Activated CD8-positive, alpha-beta T cell treated with anti-CD3 and anti-CD28 coated beads, Interleukin-2, amount 10 ng/mL, durations not matched to agents 7 days and 5 days (primary cell): ENCODE measurements around the gene FAM149A. TPM values are rescaled to one million over a fixed set of nuclear protein-coding genes. Genes with fewer than 3 reads are reported as not detected.

Experiments used
- ATAC-seq: fragments of 150-1000 bp; cut with Tn5 transposase; one replicate; pipeline ENCODE4 v1.10.0; 2021; ENCODE audit warnings: moderate library complexity
- CTCF ChIA-PET: fragments of 350-600 bp; sonication (Branson Sonifier 250); formaldehyde crosslinking; loops from one replicate; lab custom pipeline; 2021; ENCODE audit warnings: antibody characterized with exemption; lab: Charles Lee
- POLR2A ChIA-PET: fragments of 350-600 bp; sonication (Branson Sonifier 250); formaldehyde crosslinking; loops from one replicate; lab custom pipeline; 2021; ENCODE audit warnings: antibody characterized with exemption; lab: Charles Lee
- DNase-seq: peaks from one replicate; pipeline ENCODE4 v3.0.0-alpha.2; 2020
- H3K27ac Mint-ChIP-seq: one replicate; pipeline ENCODE4 v1.8.0; 2021; ENCODE audit warnings: mild to moderate bottlenecking, mixed read lengths
- H3K27me3 Mint-ChIP-seq: one replicate; pipeline ENCODE4 v1.8.0; 2021; ENCODE audit warnings: low read depth, mixed read lengths
- H3K36me3 Mint-ChIP-seq: one replicate; pipeline ENCODE4 v1.8.0; 2021; ENCODE audit warnings: low read depth, mixed read lengths
- H3K4me1 Mint-ChIP-seq: one replicate; pipeline ENCODE4 v1.8.0; 2021; ENCODE audit warnings: low read depth, mixed read lengths
- H3K4me3 Mint-ChIP-seq: one replicate; pipeline ENCODE4 v1.8.0; 2021; ENCODE audit warnings: mild to moderate bottlenecking, mixed read lengths
- H3K9me3 Mint-ChIP-seq: one replicate; pipeline ENCODE4 v1.8.0; 2022; ENCODE audit warnings: mixed read lengths; ENCODE audit not compliant: insufficient read depth
- total RNA-seq, 2 experiments: library from RNA; stranded (reverse); gene quantifications; one replicate each; pipeline ENCODE4 v1.2.3, GENCODE V29; 2021

Gene FAM149A
- total RNA-seq = under 1 TPM; 0.29 to 0.66 TPM

DNA sequence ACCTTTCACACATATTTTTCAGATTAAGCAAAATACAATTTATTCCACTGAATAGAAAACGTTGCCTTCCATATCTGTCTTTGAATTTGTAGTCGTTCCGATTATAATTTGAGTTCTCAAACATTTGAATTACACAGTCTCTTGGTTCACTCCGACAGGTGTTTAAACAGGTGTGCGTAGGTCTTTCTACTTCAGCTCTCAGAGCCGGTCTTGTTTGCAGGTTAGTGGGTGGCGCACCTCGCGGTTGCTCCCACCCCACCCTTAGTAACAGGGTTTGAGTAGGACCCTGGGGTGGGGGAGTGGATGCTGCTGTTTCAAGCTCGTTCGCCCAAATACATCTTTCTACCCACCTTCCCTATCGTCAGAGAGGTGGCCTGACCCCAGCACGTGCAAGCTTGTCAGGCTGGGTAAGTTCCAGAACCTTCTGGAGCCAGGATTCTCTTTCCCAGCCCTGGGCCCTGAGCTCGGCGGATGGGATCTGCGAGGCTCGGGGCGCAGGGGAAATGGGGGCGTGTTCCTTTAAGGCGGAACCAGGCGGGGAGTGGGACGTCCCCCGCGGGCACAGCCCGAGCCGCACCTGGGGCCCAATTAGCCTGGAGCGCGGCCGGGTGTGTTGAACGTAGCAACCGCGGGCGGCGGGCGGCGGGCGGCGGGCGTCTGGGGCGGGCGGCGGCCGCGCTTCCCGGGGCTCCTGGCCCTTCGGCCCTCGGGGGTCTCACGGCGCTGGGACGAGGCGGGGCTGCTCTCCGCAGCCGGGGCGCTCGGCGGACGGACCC is at the start of gene FAM149A:
TSS of gene FAM149A (plus strand) at position 591 of the 776 bp plus-strand sequence.
- Mint-ChIP-seq H3K9me3 (no peaks in the 10 kb centered on the region), H3K4me1 (peaks cover 5% of the 10 kb centered on the region), H3K27me3 (peaks cover 38% of the 10 kb centered on the region), H3K4me3 (peak within 1 kb of the TSS; percentile 53), H3K36me3 (no peaks in the 10 kb centered on the region), H3K27ac (no peak within 1 kb of the TSS)
- ATAC-seq = peak; percentile 92
- peak; percentile 50 for DNase-seq
- CTCF ChIA-PET = interaction anchor here (1.0 kb wide), 1 partner anchor 33 kb away, joined by 3 read pairs; no protein-coding TSS in a partner anchor
- POLR2A ChIA-PET = no interaction called here

- no peak overlapping the region for H3K27ac Mint-ChIP-seq
- ChIA-PET POLR2A (interaction anchor here (0.6 to 0.7 kb wide), 2 partner anchors 40 to 137 kb away, joined by 3 read pairs; no protein-coding TSS in a partner anchor), CTCF (no interaction called here)
- peaks cover 5% of the 10 kb centered on the region for H3K27me3 Mint-ChIP-seq
- DNase-seq = peak; percentile 24
- H3K4me3 Mint-ChIP-seq = no peak overlapping the region
- H3K9me3 Mint-ChIP-seq = peaks cover 8% of the 10 kb centered on the region
- ATAC-seq = no peak
- peaks cover 2% of the 10 kb centered on the region for H3K36me3 Mint-ChIP-seq
- peaks cover 10% of the 10 kb centered on the region for H3K4me1 Mint-ChIP-seq
Observed at GRCh38 chr4:186058253-186058979, 46.1 kb upstream of the FAM149A start.

GRCh38 chr4:186058980-186059316 is 45.6 kb upstream of the FAM149A start:
- ChIA-PET POLR2A (interaction anchor here (0.7 kb wide), 1 partner anchor 136 kb away, joined by 3 read pairs; no protein-coding TSS in a partner anchor), CTCF (no interaction called here)
- peaks cover 2% of the 10 kb centered on the region for H3K36me3 Mint-ChIP-seq
- ATAC-seq (no peak), DNase-seq (no peak)
- peaks cover 10% of the 10 kb centered on the region for H3K4me1 Mint-ChIP-seq
- H3K9me3 Mint-ChIP-seq = peaks cover 8% of the 10 kb centered on the region
- H3K27ac Mint-ChIP-seq = no peak overlapping the region
- H3K4me3 Mint-ChIP-seq = no peak overlapping the region
- peaks cover 5% of the 10 kb centered on the region for H3K27me3 Mint-ChIP-seq

- Mint-ChIP-seq H3K4me1 (peaks cover 10% of the 10 kb centered on the region), H3K36me3 (peaks cover 2% of the 10 kb centered on the region), H3K27ac (no peak overlapping the region), H3K4me3 (no peak overlapping the region), H3K9me3 (peaks cover 8% of the 10 kb centered on the region), H3K27me3 (peaks cover 7% of the 10 kb centered on the region)
- ATAC-seq (no peak), DNase-seq (no peak)
- ChIA-PET CTCF (interaction anchor here (0.8 kb wide), 1 partner anchor 23 kb away, joined by 3 read pairs; no protein-coding TSS in a partner anchor), POLR2A (no interaction called here)
Observed at GRCh38 chr4:186061921-186062320, 42.6 kb upstream of the FAM149A start.

DNA sequence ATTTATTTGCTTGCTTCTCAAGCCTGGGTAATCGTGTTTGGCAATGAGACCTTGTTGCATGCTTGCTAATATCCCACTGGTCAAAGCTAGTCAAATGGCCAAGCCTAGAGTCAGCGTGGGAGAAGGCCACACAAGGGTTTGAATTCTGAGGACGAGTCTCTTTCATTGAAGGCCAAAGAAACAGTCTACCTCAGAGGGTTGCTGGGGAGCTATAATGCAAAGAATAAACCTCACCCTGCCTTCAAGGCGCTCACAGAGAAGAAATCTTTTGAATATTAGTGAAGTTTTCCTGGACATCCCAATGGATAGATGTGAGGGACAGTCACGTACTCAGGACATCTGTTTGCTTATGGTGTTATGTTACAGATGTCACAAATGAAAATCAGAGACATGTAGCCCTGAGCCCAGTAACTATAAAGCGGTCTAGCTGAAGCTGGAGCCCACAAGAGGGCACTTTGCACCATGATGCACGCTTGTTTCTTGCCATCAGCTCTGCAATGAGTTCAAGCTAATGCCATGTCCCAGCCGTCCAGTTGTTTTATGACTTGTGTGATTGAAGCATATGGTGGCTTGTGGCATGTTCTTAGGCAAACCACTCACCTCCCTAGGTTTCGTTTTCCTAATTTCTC is 36.6 kb upstream of the FAM149A start:
- peak overlapping the region; percentile 68 for H3K4me3 Mint-ChIP-seq
- ChIA-PET CTCF (interaction anchor here (0.6 to 3.3 kb wide), 13 partner anchors 30 to 1223 kb away, joined by 3 to 34 read pairs (median 6); partner anchors contain the start of gene CYP4V2), POLR2A (interaction anchor here (0.7 to 0.8 kb wide), 2 partner anchors 124 to 240 kb away, joined by 3 read pairs; no protein-coding TSS in a partner anchor)
- ATAC-seq (peak; percentile 70), DNase-seq (peak; percentile 62)
- no peaks in the 10 kb centered on the region for H3K9me3 Mint-ChIP-seq
- no peak overlapping the region for H3K27ac Mint-ChIP-seq
- H3K27me3 Mint-ChIP-seq = peaks cover 4% of the 10 kb centered on the region
- H3K4me1 Mint-ChIP-seq = peaks cover 19% of the 10 kb centered on the region
- no peaks in the 10 kb centered on the region for H3K36me3 Mint-ChIP-seq

GRCh38 chr4:186068581-186069348 is 35.7 kb upstream of the FAM149A start, which contains the start of gene TLR3:
Gene TLR3, plus strand, starts transcription at chr4:186069156. Its CDS starts 7,464 bp downstream, at chr4:186076620.
- H3K27me3 Mint-ChIP-seq = peaks cover 4% of the 10 kb centered on the region
- ATAC-seq = peak; percentile 52
- ChIA-PET CTCF (interaction anchor here (0.7 to 3.3 kb wide), 12 partner anchors 31 to 518 kb away, joined by 3 to 34 read pairs (median 6); partner anchors contain the start of gene CYP4V2), POLR2A (interaction anchor here (0.6 to 0.8 kb wide), 3 partner anchors 123 to 523 kb away, joined by 3 read pairs; no protein-coding TSS in a partner anchor)
- H3K4me1 Mint-ChIP-seq = peaks cover 19% of the 10 kb centered on the region
- DNase-seq = no peak
- peak within 1 kb of the TSS; percentile 68 for H3K4me3 Mint-ChIP-seq
- peak within 1 kb of the TSS; percentile 53 for H3K27ac Mint-ChIP-seq
- H3K36me3 Mint-ChIP-seq = no peaks in the 10 kb centered on the region
- no peaks in the 10 kb centered on the region for H3K9me3 Mint-ChIP-seq

DNA sequence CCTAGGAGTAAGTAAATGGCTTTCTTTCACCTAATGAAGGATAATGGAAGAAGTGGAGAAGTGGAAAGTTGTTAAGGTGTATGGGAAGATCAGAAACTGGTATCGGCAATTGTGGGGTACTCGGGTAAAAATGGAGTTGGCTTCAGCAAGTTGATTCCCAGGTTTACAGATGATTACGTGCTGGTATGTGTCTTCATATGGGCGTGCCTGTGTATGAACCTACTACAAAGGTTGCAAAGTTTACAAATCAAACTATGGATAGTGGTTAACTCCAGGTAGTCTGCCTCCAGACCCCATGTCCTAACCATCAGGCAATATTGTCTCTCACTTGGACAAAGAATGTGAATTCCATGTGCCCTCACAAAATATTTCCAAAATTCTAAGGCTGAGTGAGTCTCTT is 34.8 kb upstream of the FAM149A start:
- ChIA-PET CTCF (interaction anchor here (3.2 to 3.3 kb wide), 2 partner anchors 32 to 68 kb away, joined by 10 to 34 read pairs; no protein-coding TSS in a partner anchor), POLR2A (no interaction called here)
- no peaks in the 10 kb centered on the region for H3K36me3 Mint-ChIP-seq
- H3K9me3 Mint-ChIP-seq = no peaks in the 10 kb centered on the region
- no peak overlapping the region for H3K4me3 Mint-ChIP-seq
- peaks cover 19% of the 10 kb centered on the region for H3K4me1 Mint-ChIP-seq
- peaks cover 4% of the 10 kb centered on the region for H3K27me3 Mint-ChIP-seq
- H3K27ac Mint-ChIP-seq = no peak overlapping the region
- ATAC-seq (no peak), DNase-seq (no peak)

DNA sequence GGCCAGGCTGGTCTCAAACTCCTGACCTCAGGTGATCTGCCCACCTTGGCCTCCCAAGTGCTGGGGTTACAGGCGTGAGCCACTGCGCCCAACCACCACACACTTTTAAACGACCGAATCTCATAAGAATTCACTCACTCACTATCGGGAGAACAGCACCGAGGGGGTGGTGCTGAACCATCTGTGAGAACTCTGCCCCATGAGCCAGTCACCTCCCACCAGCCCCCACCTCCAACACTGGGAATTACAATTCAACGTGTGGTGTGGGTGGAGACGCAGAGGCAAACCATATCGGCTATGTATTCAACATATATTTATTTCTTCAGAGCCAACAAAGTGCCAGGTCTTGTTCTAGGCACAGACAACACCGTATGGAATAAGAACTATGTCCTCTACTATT is 32.0 kb upstream of the FAM149A start:
- DNase-seq (no peak), ATAC-seq (no peak)
- CTCF ChIA-PET = interaction anchor here (0.5 kb wide), 1 partner anchor 84 kb away, joined by 3 read pairs; no protein-coding TSS in a partner anchor
- Mint-ChIP-seq H3K27ac (no peak overlapping the region), H3K4me3 (no peak overlapping the region), H3K36me3 (no peaks in the 10 kb centered on the region), H3K9me3 (no peaks in the 10 kb centered on the region), H3K4me1 (peaks cover 19% of the 10 kb centered on the region), H3K27me3 (peaks cover 2% of the 10 kb centered on the region)
- POLR2A ChIA-PET = no interaction called here

GRCh38 chr4:186074189-186074588 is 30.3 kb upstream of the FAM149A start:
- no peak for ATAC-seq
- no peaks in the 10 kb centered on the region for H3K36me3 Mint-ChIP-seq
- peaks cover 2% of the 10 kb centered on the region for H3K27me3 Mint-ChIP-seq
- ChIA-PET CTCF (no interaction called here), POLR2A (no interaction called here)
- no peak overlapping the region for H3K27ac Mint-ChIP-seq
- H3K9me3 Mint-ChIP-seq = no peaks in the 10 kb centered on the region
- no peak overlapping the region for H3K4me3 Mint-ChIP-seq
- peaks cover 7% of the 10 kb centered on the region for H3K4me1 Mint-ChIP-seq
- DNase-seq = no peak

- CTCF ChIA-PET = no interaction called here
- no peaks in the 10 kb centered on the region for H3K9me3 Mint-ChIP-seq
- POLR2A ChIA-PET = no interaction called here
- no peak overlapping the region for H3K27ac Mint-ChIP-seq
- no peak overlapping the region for H3K4me3 Mint-ChIP-seq
- DNase-seq (no peak), ATAC-seq (no peak)
- no peaks in the 10 kb centered on the region for H3K27me3 Mint-ChIP-seq
- H3K36me3 Mint-ChIP-seq = no peaks in the 10 kb centered on the region
- no peaks in the 10 kb centered on the region for H3K4me1 Mint-ChIP-seq
Observed at GRCh38 chr4:186078981-186079638, 25.4 kb upstream of the FAM149A start.
